ENCODE results near the gene HDAC9.

- no peak for TF ChIP-seq POLR2AphosphoS5 (IDR thresholded peaks at IDR 0.05; ENCODE audit: low read depth, low read length)
- no peak for TF ChIP-seq REST (IDR thresholded peaks at IDR 0.05; ENCODE audit: insufficient read depth in 1 of 2, low read depth in 2 of 2, low read length in 2 of 2)
Measured at GRCh38 chr7:18531539-18531938, 36.0 kb downstream of the HDAC9 start.

Measured in PFSK-1 (cell line).